Subcutaneous adipose tissue (tissue), 4 donors: ENCODE data around the gene NLK. TPM values are rescaled to one million over a fixed set of nuclear protein-coding genes. Genes with fewer than 3 reads are reported as not detected.

Source experiments
- CTCF ChIP-seq: fragments of 450-650 bp; IDR thresholded peaks from one replicate; pipeline ENCODE4 v1.5.1; 2016; ENCODE audit warnings: low read depth, mild to moderate bottlenecking, control low read depth, antibody characterized with exemption, moderate library complexity
- total RNA-seq, 4 donors: library from RNA; depleted of rRNA; stranded (reverse); fragments of >200 nt; gene quantifications; one replicate each; pipeline ENCODE4 v1.1.0, GENCODE V29; 2016

Gene NLK
- total RNA-seq, 4 donors from 2014 or later, result 18.1 to 33.4 (median 22.8) TPM

DNA sequence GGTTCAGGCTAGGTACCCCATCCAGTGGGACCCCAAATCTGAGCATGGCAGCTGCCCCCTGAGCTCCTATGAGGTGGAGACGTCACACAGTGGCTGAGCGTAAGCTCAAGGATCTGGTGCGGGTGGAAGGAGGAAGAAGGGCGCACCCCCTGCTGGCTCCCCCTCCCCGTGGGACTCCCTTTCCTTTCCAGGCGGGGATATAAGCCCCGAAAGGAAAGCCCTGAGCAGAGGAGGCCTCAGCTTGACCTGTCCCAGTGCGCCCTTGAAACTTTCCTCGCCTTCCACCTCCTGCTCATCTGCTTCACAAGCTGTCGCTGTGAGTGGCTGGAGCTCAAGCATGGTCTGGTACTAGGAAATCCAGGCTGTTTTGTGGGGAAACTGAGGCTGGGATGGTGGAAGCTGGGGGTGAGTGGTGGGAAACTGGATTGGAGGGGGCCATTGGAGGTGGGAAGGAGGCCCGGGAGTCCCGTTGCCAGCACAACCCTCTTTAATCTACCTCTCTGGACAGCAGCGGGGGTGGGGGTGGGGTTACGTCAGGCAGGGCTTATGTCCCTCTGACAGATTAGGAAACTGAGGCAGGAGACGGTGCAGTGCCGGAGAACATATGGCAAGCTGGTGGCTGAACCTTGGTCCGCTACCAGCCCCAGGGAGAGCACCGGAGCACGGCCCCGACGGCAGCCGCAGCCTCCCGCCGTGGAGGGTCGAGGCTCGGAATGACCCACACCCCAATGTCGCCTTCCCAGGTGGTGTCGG lies 184.3 kb downstream of the NLK start:
- TF ChIP-seq CTCF, result no peak

DNA sequence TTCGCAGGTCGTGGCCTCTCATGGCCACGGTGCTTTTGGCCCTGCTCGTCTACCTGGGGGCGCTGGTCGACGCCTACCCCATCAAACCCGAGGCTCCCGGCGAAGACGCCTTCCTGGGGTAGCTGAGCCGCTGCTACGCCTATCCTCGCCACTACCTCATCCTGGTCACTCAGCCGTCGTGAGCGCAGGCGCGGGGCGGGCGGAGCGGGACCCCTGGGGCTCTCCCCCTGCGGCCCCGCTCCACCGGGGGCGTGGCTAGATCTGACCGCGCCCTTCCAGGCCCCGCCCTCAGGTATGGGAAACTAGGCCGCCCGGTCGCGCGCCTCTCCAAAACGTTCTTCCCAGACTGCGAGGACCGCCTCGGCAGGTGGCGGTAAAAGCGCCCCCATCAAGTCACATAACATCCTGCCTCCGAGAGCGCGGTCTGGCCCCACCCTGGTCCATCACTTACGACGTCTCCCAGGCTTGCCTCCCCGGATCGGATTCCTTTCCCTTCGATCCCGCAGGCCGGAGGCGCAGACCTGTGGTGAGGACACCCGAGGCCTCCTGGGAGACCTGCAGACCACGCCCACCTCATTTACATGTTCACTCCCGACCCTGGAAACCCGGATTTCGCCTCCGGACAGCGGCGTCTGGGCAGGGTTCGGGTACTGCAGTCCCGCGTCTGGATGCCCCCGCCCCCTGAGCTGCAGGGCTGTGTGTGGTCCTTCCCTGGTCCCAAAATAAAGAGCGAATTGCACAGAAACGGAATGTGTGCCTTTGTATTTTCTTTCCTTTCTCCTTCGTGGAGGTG lies 185.0 kb downstream of the NLK start:
- no peak for TF ChIP-seq CTCF

- no peak for TF ChIP-seq CTCF
Observed at GRCh38 chr17:28228109-28228840, 185.8 kb downstream of the NLK start.

GRCh38 chr17:28228986-28229729 lies 186.7 kb downstream of the NLK start:
- no peak for TF ChIP-seq CTCF

GRCh38 chr17:28230011-28230410 lies 187.5 kb downstream of the NLK start:
- TF ChIP-seq CTCF, result no peak

GRCh38 chr17:28239271-28239624 lies 196.8 kb downstream of the NLK start:
- TF ChIP-seq CTCF, result no peak
